ENCODE measurements around the gene GEMIN5. TPM values are rescaled to one million over a fixed set of nuclear protein-coding genes. Genes with fewer than 3 reads are reported as not detected.

The GEMIN5 gene, protein sequence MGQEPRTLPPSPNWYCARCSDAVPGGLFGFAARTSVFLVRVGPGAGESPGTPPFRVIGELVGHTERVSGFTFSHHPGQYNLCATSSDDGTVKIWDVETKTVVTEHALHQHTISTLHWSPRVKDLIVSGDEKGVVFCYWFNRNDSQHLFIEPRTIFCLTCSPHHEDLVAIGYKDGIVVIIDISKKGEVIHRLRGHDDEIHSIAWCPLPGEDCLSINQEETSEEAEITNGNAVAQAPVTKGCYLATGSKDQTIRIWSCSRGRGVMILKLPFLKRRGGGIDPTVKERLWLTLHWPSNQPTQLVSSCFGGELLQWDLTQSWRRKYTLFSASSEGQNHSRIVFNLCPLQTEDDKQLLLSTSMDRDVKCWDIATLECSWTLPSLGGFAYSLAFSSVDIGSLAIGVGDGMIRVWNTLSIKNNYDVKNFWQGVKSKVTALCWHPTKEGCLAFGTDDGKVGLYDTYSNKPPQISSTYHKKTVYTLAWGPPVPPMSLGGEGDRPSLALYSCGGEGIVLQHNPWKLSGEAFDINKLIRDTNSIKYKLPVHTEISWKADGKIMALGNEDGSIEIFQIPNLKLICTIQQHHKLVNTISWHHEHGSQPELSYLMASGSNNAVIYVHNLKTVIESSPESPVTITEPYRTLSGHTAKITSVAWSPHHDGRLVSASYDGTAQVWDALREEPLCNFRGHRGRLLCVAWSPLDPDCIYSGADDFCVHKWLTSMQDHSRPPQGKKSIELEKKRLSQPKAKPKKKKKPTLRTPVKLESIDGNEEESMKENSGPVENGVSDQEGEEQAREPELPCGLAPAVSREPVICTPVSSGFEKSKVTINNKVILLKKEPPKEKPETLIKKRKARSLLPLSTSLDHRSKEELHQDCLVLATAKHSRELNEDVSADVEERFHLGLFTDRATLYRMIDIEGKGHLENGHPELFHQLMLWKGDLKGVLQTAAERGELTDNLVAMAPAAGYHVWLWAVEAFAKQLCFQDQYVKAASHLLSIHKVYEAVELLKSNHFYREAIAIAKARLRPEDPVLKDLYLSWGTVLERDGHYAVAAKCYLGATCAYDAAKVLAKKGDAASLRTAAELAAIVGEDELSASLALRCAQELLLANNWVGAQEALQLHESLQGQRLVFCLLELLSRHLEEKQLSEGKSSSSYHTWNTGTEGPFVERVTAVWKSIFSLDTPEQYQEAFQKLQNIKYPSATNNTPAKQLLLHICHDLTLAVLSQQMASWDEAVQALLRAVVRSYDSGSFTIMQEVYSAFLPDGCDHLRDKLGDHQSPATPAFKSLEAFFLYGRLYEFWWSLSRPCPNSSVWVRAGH (N-terminal part only)
- 42.2 and 42.4 TPM in 2 replicates for total RNA-seq

DNA sequence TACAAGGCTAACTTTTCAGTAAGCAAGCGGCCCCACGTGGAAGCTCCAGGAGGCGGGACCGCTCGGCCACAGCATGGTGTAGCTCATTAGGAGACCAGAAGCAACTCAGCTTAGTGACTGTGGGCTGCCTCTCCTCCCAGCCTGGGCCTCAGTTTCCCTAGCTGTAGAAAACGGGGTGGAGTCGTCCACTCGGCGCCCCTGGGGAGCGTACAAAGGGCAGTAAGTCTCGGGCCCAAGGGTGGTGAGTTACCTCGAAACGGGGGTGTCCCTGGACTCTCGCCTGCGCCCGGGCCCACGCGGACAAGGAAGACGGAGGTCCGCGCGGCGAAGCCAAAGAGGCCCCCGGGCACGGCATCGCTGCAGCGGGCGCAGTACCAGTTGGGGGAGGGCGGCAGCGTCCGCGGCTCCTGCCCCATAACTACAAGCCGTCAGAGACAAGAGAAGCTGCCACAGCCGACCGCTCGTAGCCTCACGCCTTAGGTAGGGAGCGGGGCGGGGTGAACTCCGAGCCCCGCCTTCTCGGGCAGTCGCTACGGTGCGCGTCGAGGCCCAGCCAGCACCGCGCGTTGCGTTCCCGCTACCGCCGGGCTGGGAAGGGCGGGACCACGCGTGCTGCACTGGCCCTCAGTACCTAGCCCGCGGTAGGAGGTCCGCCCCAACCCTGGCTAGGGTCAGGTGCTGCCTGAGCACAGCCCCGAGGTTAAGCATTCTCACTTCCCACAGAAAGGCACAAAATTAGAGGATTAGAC lies at the start of gene GEMIN5:
GEMIN5 (minus strand) TSS at position 494 of the 749 bp plus-strand sequence; CDS start at position 416, 78 bp downstream.

DNA sequence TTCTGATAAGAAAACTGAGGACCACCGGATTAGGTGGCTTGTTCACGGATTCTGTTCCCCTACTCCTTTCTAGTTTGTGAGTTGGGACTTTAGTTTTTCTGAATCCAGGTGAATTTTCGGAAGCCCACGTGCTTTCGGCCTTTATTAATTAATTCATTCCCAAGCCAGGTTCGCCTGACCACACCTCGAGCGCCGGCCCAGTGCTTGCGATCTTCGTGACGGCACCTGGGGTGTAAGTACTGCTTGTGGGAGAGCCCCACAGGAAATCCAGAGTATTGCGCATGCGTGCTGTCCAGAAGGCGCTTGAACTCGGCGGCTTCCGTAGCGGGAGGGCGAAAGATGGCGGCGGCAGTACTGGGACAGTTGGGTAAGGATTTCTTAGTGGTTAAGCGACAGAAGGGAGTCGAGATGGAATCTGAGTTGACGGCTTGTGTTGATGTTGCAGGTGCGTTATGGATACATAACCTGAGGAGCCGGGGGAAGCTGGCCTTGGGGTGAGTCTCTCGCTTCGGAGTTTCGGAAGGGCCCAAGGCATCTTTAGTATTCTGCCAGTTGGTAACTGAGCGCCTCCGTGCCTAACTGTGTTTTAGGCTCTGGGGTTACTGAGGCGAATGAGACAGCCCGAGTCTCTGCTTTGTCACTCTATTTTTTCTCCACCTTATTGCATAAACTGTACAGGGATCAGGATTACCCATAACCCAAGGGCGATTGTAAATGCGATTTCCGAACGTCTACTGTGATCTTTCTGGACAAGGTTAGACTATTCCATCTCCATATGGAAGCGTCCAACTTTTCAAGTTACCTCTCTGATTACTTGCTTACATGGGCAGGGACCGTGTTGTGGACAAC lies 3.0 kb upstream of the GEMIN5 start, which contains the start of gene MRPL22:
MRPL22 (plus strand) TSS at position 302 of the 849 bp plus-strand sequence; CDS start at position 340, 38 bp downstream.

DNA sequence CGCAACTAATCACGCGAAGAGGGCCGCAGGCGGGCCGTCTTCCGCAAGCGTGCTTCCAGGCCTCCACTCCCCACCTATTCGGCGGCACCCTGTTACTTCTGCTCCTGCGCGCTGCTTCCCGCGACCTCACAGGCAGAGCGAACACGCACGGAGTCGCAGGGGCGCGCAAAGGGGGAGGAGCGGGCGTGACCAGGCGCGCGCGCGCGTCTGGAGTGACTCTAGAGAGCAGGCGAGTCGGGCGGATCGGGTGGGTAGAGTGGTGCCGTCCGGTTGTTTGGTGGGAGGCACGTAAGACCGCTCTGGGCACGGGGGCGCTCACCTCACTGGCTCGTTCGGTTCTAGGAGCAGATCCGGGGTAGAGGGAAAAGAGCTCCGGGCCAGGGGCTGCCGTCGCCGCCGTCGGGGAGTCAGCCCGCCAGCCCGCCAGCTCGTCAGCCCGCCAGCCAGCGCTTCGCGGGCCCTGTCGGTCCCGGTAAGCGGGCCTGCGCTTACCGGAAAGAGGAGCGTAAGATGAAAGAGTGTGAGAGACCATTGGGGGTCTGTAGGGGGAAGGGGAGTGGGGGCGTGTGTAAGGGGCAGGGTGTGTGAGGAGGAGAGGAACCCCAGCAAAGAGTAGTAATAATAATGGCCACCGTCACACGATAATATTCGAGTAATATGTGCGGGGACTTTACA lies 79.6 kb downstream of the GEMIN5 start, which contains the start of gene CNOT8:
CNOT8 (plus strand) TSS at position 331 of the 675 bp plus-strand sequence. CDS start 4,652 bp downstream, outside the sequence.

DNA sequence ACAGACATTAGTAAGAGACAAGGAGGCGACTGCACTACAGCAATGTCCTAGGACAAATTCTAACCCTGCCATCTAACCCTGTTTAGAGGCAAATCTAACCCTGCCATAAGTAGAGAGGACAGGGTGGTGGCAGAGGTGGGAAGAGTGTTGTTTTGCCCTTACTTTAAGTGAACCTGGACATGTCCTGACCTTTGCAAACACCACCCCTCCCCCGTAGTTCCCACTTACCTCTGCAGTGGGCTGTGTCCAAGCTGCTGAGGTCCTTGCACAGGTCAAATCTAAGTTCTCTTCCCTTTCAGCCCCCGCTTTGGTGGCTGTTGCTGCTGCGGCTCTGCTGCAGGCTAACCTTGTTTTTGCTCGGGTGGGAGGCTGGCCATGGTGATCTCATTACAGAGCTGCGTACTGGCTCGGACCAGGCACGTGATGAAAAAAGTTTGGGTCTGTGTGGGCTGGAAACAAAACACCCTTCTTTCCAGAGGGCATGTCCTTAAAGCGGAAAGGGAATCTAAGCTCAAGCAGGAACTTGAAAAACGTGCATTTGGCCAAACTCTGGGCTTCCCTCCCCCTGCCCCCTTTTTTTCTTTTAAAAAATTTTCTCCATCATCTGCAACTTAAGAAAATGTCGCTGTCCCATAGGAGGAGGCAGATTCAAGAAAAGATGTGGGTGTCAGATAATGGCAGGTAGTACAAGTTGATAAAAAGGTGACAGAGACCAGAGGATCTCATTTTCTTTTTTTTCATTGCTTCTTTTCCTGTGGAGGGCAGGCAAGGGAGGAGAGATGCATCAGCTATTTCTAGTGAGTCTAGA lies 87.6 kb downstream of the GEMIN5 start, which contains the start of gene FAXDC2:
FAXDC2 (minus strand) TSS at position 349 of the 808 bp plus-strand sequence. CDS start 12,425 bp downstream, outside the sequence.

Other genes starting within 250 kb of the GEMIN5 start
- gene LARP1, start 182.8 kb downstream of the GEMIN5 start, total RNA-seq, result 151 and 188 TPM in 2 replicates
- gene FAXDC2, start 87.6 kb downstream of the GEMIN5 start, total RNA-seq, result 3.6 and 4.1 TPM in 2 replicates
- 77.0 and 77.1 TPM in 2 replicates for gene CNOT8, start 79.6 kb downstream of the GEMIN5 start, total RNA-seq
- gene MRPL22, start 2.9 kb upstream of the GEMIN5 start, total RNA-seq, result 46.1 and 52.3 TPM in 2 replicates
- 0.29 and 1.7 TPM in 2 replicates for gene KIF4B, start 75.5 kb upstream of the GEMIN5 start, total RNA-seq